ENCODE results near the gene SYCE3.

GRCh38 chr22:50544078-50544745 is 18.5 kb downstream of the SYCE3 start:
- TF ChIP-seq CTCF (IDR thresholded peaks at IDR 0.05; ENCODE audit: extremely low read depth in 1 of 2, insufficient read depth in 1 of 2, low read depth in 1 of 2, low read length in 2 of 2) = peak; percentile 49 to 81
- TF ChIP-seq JUN (IDR thresholded peaks at IDR 0.05; ENCODE audit: borderline replicate concordance, insufficient read depth, insufficient read length, low read depth) = no peak
- no peak for TF ChIP-seq POLR2A (IDR thresholded peaks at IDR 0.05; ENCODE audit: low read depth, low read length)
- no peak for TF ChIP-seq EZH2 (IDR thresholded peaks at IDR 0.05; ENCODE audit: borderline replicate concordance, low read depth, low read length, severe bottlenecking)
- TF ChIP-seq MYC (IDR thresholded peaks at IDR 0.05; ENCODE audit: low read depth, low read length) = no peak
- TF ChIP-seq GATA2 (IDR thresholded peaks at IDR 0.05; ENCODE audit: insufficient read depth, insufficient read length, low read depth, low read length) = no peak
- no peak for TF ChIP-seq POLR2AphosphoS5 (IDR thresholded peaks at IDR 0.05; ENCODE audit: insufficient read depth, low read depth, low read length)
- no peak for TF ChIP-seq MAX (IDR thresholded peaks at IDR 0.05; ENCODE audit: insufficient read depth, insufficient read length)
- TF ChIP-seq FOS (IDR thresholded peaks at IDR 0.05; ENCODE audit: borderline replicate concordance, insufficient read depth, low read length) = no peak
